DND-41 (cell line): ENCODE measurements around the gene NLRP9.

Source experiments
- ATAC-seq: fragments of 200-7000 bp; cut with Tn5 transposase; 3 replicates; pipeline ENCODE4 v1.9.1; 2021; ENCODE audit warnings: low read depth; ENCODE audit not compliant: insufficient read depth
- DNase-seq: peaks from one replicate; pipeline ENCODE4 v3.0.0-alpha.2; 2020
- H2AFZ ChIP-seq: 2 replicates; pipeline ENCODE4 v1.6.0; 2012; ENCODE audit warnings: low read depth, low read length
- H3K27ac ChIP-seq: 2 replicates; pipeline ENCODE4 v1.5.1; 2012; ENCODE audit warnings: low read length, inconsistent platforms
- H3K27me3 ChIP-seq: fragments of 200-600 bp; sonication (generic); 2 replicates; pipeline ENCODE4 v1.6.0; 2012; ENCODE audit warnings: low read length, mild to moderate bottlenecking, inconsistent platforms; ENCODE audit not compliant: insufficient read depth, poor library complexity
- H3K36me3 ChIP-seq: 2 replicates; pipeline ENCODE4 v1.5.1; 2012; ENCODE audit warnings: low read length, inconsistent platforms; ENCODE audit not compliant: insufficient read depth
- H3K4me1 ChIP-seq: 2 replicates; pipeline ENCODE4 v1.5.1; 2012; ENCODE audit warnings: mild to moderate bottlenecking, low read length; ENCODE audit not compliant: insufficient read depth
- H3K4me2 ChIP-seq: 2 replicates; pipeline ENCODE4 v1.6.0; 2012; ENCODE audit warnings: mild to moderate bottlenecking, moderate library complexity, low read length, inconsistent platforms; ENCODE audit not compliant: insufficient read depth
- H3K4me3 ChIP-seq, 2 experiments: fragments of 200-600 bp in 1 of 2; shearing (Covaris generic) in 1 of 2; 2 replicates each; pipeline ENCODE4 v1.5.1; 2012 to 2016; ENCODE audit warnings: inconsistent platforms in 2 of 2, low read length in 2 of 2, mild to moderate bottlenecking in 2 of 2, low read depth in 1 of 2, moderate library complexity in 1 of 2
- H3K79me2 ChIP-seq: 2 replicates; pipeline ENCODE4 v1.6.0; 2012; ENCODE audit warnings: low read length, inconsistent platforms; ENCODE audit not compliant: insufficient read depth
- H3K9ac ChIP-seq: 2 replicates; pipeline ENCODE4 v1.6.0; 2012; ENCODE audit warnings: low read depth, mild to moderate bottlenecking, inconsistent platforms, low read length, moderate library complexity
- H3K9me3 ChIP-seq: 2 replicates; pipeline ENCODE4 v1.5.1; 2012; ENCODE audit warnings: low read length, moderate library complexity, mild to moderate bottlenecking, inconsistent platforms; ENCODE audit not compliant: insufficient read depth, severe bottlenecking
- H4K20me1 ChIP-seq: 2 replicates; pipeline ENCODE4 v1.6.0; 2012; ENCODE audit warnings: low read length; ENCODE audit not compliant: insufficient read depth
- EZH2 ChIP-seq: IDR thresholded peaks from 3 replicates; pipeline ENCODE4 v1.6.1; 2012; ENCODE audit warnings: borderline replicate concordance, low read depth, mild to moderate bottlenecking, moderate library complexity, low read length, inconsistent platforms; ENCODE audit not compliant: severe bottlenecking
- TF ChIP-seq, protein P1 (sequence below): IDR thresholded peaks from 2 replicates; pipeline ENCODE4 v1.5.1; 2012; ENCODE audit warnings: borderline replicate concordance, low read length, moderate library complexity, mild to moderate bottlenecking; ENCODE audit not compliant: poor library complexity, severe bottlenecking; ENCODE audit errors: extremely low read depth

NLRP9 gene

GRCh38 chr19:55658846-55659459 is 79.2 kb downstream of the NLRP9 start:
- Histone ChIP-seq H3K27ac (no peak overlapping the region), H3K4me2 (peak overlapping the region; percentile 83)

More at GRCh38 chr19:55658846-55659459, 79.2 kb downstream of the NLRP9 start:
- peaks cover 91% of the 10 kb centered on the region for H3K79me2 ChIP-seq
- peaks cover 84% of the 10 kb centered on the region for H4K20me1 ChIP-seq
- H3K27me3 ChIP-seq, result no peaks in the 10 kb centered on the region
- peaks cover 40% of the 10 kb centered on the region for H3K4me1 ChIP-seq
- H3K9me3 ChIP-seq, result no peaks in the 10 kb centered on the region
- no peak overlapping the region for H3K9ac ChIP-seq
- no peak overlapping the region for H2AFZ ChIP-seq
- ATAC-seq (no peak), DNase-seq (no peak)
- no peak overlapping the region for H3K4me3 ChIP-seq
- TF ChIP-seq EZH2, result no peak
- TF ChIP-seq, protein P1, sequence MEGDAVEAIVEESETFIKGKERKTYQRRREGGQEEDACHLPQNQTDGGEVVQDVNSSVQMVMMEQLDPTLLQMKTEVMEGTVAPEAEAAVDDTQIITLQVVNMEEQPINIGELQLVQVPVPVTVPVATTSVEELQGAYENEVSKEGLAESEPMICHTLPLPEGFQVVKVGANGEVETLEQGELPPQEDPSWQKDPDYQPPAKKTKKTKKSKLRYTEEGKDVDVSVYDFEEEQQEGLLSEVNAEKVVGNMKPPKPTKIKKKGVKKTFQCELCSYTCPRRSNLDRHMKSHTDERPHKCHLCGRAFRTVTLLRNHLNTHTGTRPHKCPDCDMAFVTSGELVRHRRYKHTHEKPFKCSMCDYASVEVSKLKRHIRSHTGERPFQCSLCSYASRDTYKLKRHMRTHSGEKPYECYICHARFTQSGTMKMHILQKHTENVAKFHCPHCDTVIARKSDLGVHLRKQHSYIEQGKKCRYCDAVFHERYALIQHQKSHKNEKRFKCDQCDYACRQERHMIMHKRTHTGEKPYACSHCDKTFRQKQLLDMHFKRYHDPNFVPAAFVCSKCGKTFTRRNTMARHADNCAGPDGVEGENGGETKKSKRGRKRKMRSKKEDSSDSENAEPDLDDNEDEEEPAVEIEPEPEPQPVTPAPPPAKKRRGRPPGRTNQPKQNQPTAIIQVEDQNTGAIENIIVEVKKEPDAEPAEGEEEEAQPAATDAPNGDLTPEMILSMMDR, result no peak
- H3K36me3 ChIP-seq, result peaks cover 84% of the 10 kb centered on the region
